Measurements from ENCODE around the gene GRIK5.

DNA sequence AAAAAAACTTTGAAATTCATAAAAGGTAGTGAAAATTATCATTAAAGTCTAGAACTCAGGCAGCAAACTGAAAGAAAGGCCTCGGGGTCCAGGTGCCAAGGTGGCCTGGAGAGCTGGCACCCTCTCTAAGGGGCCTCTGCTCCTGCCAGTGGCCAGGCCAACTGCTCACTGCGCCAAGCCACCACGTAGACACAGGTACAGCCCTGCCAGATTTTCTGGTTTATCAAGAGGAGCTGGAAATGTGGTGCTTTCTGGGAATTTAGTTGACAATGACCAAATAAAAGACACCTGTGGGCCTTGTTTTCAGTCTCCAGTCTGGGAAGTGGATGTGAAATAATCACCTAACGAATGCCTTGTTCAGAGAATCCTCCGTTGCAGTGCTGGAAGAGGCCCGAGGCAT lies 28.8 kb upstream of the GRIK5 start:
- TF ChIP-seq CTCF (IDR thresholded peaks at IDR 0.05) (no peak), POLR2A (IDR thresholded peaks at IDR 0.05) (no peak)

All from esophagus squamous epithelium (tissue), 4 donors.